Caco-2 (cell line): Measurements from ENCODE around the gene CENPP. TPM values are rescaled to one million over a fixed set of nuclear protein-coding genes. Genes with fewer than 3 reads are reported as not detected.

Experiments used
- BruUV-seq: library from RNA; stranded (reverse); fragments of 400-500 nt; replicated peaks from 2 replicates; lab custom pipeline; 2021; lab: Mats Ljungman, UMichigan
- CTCF ChIA-PET: fragments of 300-600 bp; sonication (Branson Sonifier 250); formaldehyde crosslinking; loops from one replicate; lab custom pipeline; 2022; ENCODE audit warnings: antibody characterized with exemption; lab: Charles Lee
- POLR2A ChIA-PET: fragments of 300-600 bp; sonication (Branson Sonifier 250); formaldehyde crosslinking; loops from one replicate; lab custom pipeline; 2022; ENCODE audit warnings: antibody characterized with exemption; lab: Charles Lee
- DNase-seq, 2 experiments: peaks; one replicate each; pipeline versions ENCODE4 v3.0.0 to v3.0.0-alpha.2; 2020 to 2022
- H3K27me3 ChIP-seq: replicated peaks from 2 replicates; pipeline ENCODE4 v1.6.0; 2011; ENCODE audit warnings: low read length; ENCODE audit not compliant: control insufficient read depth, insufficient read depth
- H3K36me3 ChIP-seq: 2 replicates; pipeline ENCODE4 v1.5.1; 2011; ENCODE audit warnings: low read length; ENCODE audit not compliant: control insufficient read depth, insufficient read depth
- H3K4me1 ChIP-seq: fragments of 250-450 bp; sonication (Bioruptor Pico); 2 replicates; pipeline ENCODE4 v1.5.1; 2020; ENCODE audit warnings: mild to moderate bottlenecking
- H3K4me3 ChIP-seq: 2 replicates; pipeline ENCODE4 v1.5.1; 2011; ENCODE audit warnings: low read depth, mild to moderate bottlenecking, control low read depth, low read length
- H3K9me3 ChIP-seq: fragments of 250-450 bp; sonication (Bioruptor Pico); 2 replicates; pipeline ENCODE4 v1.5.1; 2020; ENCODE audit warnings: mild to moderate bottlenecking, moderate library complexity
- H3K27ac Mint-ChIP-seq: one replicate; pipeline ENCODE4 v1.8.0; 2022; ENCODE audit warnings: mixed read lengths; ENCODE audit not compliant: unreplicated experiment
- H3K27me3 Mint-ChIP-seq: one replicate; pipeline ENCODE4 v1.8.0; 2022; ENCODE audit warnings: mixed read lengths; ENCODE audit not compliant: insufficient read depth, unreplicated experiment
- H3K36me3 Mint-ChIP-seq: one replicate; pipeline ENCODE4 v1.8.0; 2022; ENCODE audit warnings: mild to moderate bottlenecking, mixed read lengths; ENCODE audit not compliant: insufficient read depth, unreplicated experiment
- H3K4me1 Mint-ChIP-seq: one replicate; pipeline ENCODE4 v1.8.0; 2022; ENCODE audit warnings: low read depth, mixed read lengths; ENCODE audit not compliant: unreplicated experiment
- H3K4me3 Mint-ChIP-seq: one replicate; pipeline ENCODE4 v1.8.0; 2022; ENCODE audit warnings: mild to moderate bottlenecking, moderate library complexity, mixed read lengths; ENCODE audit not compliant: unreplicated experiment
- H3K9me3 Mint-ChIP-seq: one replicate; pipeline ENCODE4 v1.8.0; 2022; ENCODE audit warnings: mixed read lengths; ENCODE audit not compliant: unreplicated experiment
- CTCF ChIP-seq, 2 experiments: fragments of 200-600 bp in 1 of 2; IDR thresholded peaks; 1 replicate in 1 of 2; 2 replicates in 1 of 2; pipeline versions ENCODE4 v1.5.1 to v1.8.0; 2011 to 2022; ENCODE audit warnings: antibody characterized with exemption in 1 of 2, control low read depth in 1 of 2, inconsistent platforms in 1 of 2, low read depth in 1 of 2, low read length in 1 of 2, mild to moderate bottlenecking in 1 of 2, moderate library complexity in 1 of 2; ENCODE audit not compliant: insufficient read depth in 1 of 2, severe bottlenecking in 1 of 2, unreplicated experiment in 1 of 2
- intact Hi-C: fragments of 100-400 bp; cut with micrococcal nuclease; formaldehyde crosslinking; loops from one replicate; pipeline ENCODE4 v1.10.0; 2022; ENCODE audit not compliant: unreplicated experiment
- total RNA-seq: library from RNA; stranded (reverse); gene quantifications from 2 replicates; pipeline ENCODE4 v1.2.3, GENCODE V29; 2022

The CENPP gene
- total RNA-seq, 1 experiment from 2014 or later = 7.6 TPM

- Mint-ChIP-seq H3K9me3 (no peaks in the 10 kb centered on the region), H3K4me3 (no peak overlapping the region), H3K27ac (peak overlapping the region; percentile 67), H3K27me3 (no peaks in the 10 kb centered on the region), H3K36me3 (no peaks in the 10 kb centered on the region), H3K4me1 (peaks cover 11% of the 10 kb centered on the region)
- intact Hi-C loops = no loop called here
- H3K4me1 ChIP-seq = no peaks in the 10 kb centered on the region
- CTCF ChIA-PET = no interaction called here
- no peaks in the 10 kb centered on the region for H3K9me3 ChIP-seq
- no peaks in the 10 kb centered on the region for H3K36me3 ChIP-seq
- H3K4me3 ChIP-seq = no peak overlapping the region
- no peak for DNase-seq
- POLR2A ChIA-PET = no interaction called here
- H3K27me3 ChIP-seq = no peaks in the 10 kb centered on the region
- no TSS peak for BruUV-seq
- TF ChIP-seq CTCF (IDR thresholded peaks at IDR 0.05; ENCODE audit: insufficient read depth in 1 of 2, low read depth in 1 of 2, low read length in 1 of 2, severe bottlenecking in 1 of 2, unreplicated experiment in 1 of 2) = no peak
Observed at GRCh38 chr9:92506184-92506857, 180.6 kb downstream of the CENPP start.

GRCh38 chr9:92507005-92507404 is 181.3 kb downstream of the CENPP start:
- Histone ChIP-seq H3K9me3 (no peaks in the 10 kb centered on the region), H3K36me3 (no peaks in the 10 kb centered on the region), H3K4me1 (no peaks in the 10 kb centered on the region), H3K4me3 (no peak overlapping the region), H3K27me3 (no peaks in the 10 kb centered on the region)
- POLR2A ChIA-PET = no interaction called here
- Mint-ChIP-seq H3K27ac (no peak overlapping the region), H3K36me3 (no peaks in the 10 kb centered on the region), H3K27me3 (no peaks in the 10 kb centered on the region), H3K4me3 (no peak overlapping the region), H3K4me1 (peaks cover 11% of the 10 kb centered on the region), H3K9me3 (no peaks in the 10 kb centered on the region)
- TF ChIP-seq CTCF (IDR thresholded peaks at IDR 0.05; ENCODE audit: insufficient read depth in 1 of 2, low read depth in 1 of 2, low read length in 1 of 2, severe bottlenecking in 1 of 2, unreplicated experiment in 1 of 2) = no peak
- intact Hi-C loops = no loop called here
- no peak for DNase-seq
- CTCF ChIA-PET = no interaction called here
- no TSS peak for BruUV-seq

GRCh38 chr9:92507496-92507895 is 181.7 kb downstream of the CENPP start:
- Mint-ChIP-seq H3K4me3 (no peak overlapping the region), H3K4me1 (peaks cover 11% of the 10 kb centered on the region), H3K36me3 (no peaks in the 10 kb centered on the region), H3K27me3 (no peaks in the 10 kb centered on the region), H3K9me3 (no peaks in the 10 kb centered on the region), H3K27ac (peak overlapping the region; percentile 22)
- BruUV-seq = no TSS peak
- intact Hi-C loops = no loop called here
- Histone ChIP-seq H3K9me3 (no peaks in the 10 kb centered on the region), H3K4me1 (no peaks in the 10 kb centered on the region), H3K4me3 (no peak overlapping the region), H3K36me3 (no peaks in the 10 kb centered on the region), H3K27me3 (no peaks in the 10 kb centered on the region)
- POLR2A ChIA-PET = no interaction called here
- no peak for TF ChIP-seq CTCF (IDR thresholded peaks at IDR 0.05; ENCODE audit: insufficient read depth in 1 of 2, low read depth in 1 of 2, low read length in 1 of 2, severe bottlenecking in 1 of 2, unreplicated experiment in 1 of 2)
- CTCF ChIA-PET = no interaction called here
- no peak for DNase-seq
